ENCODE results near the gene NIM1K.
"Not testable (repeated sequence)": the region's sequence is repeated elsewhere in the genome, so short reads cannot be mapped to it uniquely, and the experiment has no call there.

NIM1K gene

GRCh38 chr5:43182421-43182820, 9.6 kb upstream of the NIM1K start:
- TF ChIP-seq CTCF (IDR thresholded peaks at IDR 0.05; ENCODE audit: insufficient read depth, low read depth, low read length, missing control alignments) = no peak
- no peak for DNase-seq (ENCODE audit: low read depth)
- H3K4me3 ChIP-seq (ENCODE audit: low read depth, low read length) = no peak overlapping the region

GRCh38 chr5:43183101-43183500, 8.9 kb upstream of the NIM1K start:
- not testable (repeated sequence) for DNase-seq (ENCODE audit: low read depth); H3K4me3 ChIP-seq (ENCODE audit: low read depth, low read length)

GRCh38 chr5:43190755-43191603, 1.0 kb upstream of the NIM1K start:
- H3K4me3 ChIP-seq (ENCODE audit: low read depth, low read length) = no peak overlapping the region; the same call in 1 of the 2 replicates
- no peak for DNase-seq (ENCODE audit: low read depth)
- no peak for TF ChIP-seq CTCF (IDR thresholded peaks at IDR 0.05; ENCODE audit: insufficient read depth, low read depth, low read length, missing control alignments)

- peak; percentile 43 for DNase-seq (ENCODE audit: low read depth)
- peak overlapping the region; percentile 61 for H3K4me3 ChIP-seq (ENCODE audit: low read depth, low read length)
- no peak for TF ChIP-seq CTCF (IDR thresholded peaks at IDR 0.05; ENCODE audit: insufficient read depth, low read depth, low read length, missing control alignments)
Observed at GRCh38 chr5:43192558-43193180, 644 bp downstream of the NIM1K start.

GRCh38 chr5:43193181-43193893, 1.3 kb downstream of the NIM1K start:
- peak; percentile 60 for DNase-seq (ENCODE audit: low read depth)
- TF ChIP-seq CTCF (IDR thresholded peaks at IDR 0.05; ENCODE audit: insufficient read depth, low read depth, low read length, missing control alignments) = no peak
- H3K4me3 ChIP-seq (ENCODE audit: low read depth, low read length) = peak overlapping the region; percentile 61

- H3K4me3 ChIP-seq (ENCODE audit: low read depth, low read length) = no peak overlapping the region
- TF ChIP-seq CTCF (IDR thresholded peaks at IDR 0.05; ENCODE audit: insufficient read depth, low read depth, low read length, missing control alignments) = no peak
- no peak for DNase-seq (ENCODE audit: low read depth)
Observed at GRCh38 chr5:43193894-43194265, 1.9 kb downstream of the NIM1K start.

- H3K4me3 ChIP-seq (ENCODE audit: low read depth, low read length) = peak overlapping the region; percentile 5
- TF ChIP-seq CTCF (IDR thresholded peaks at IDR 0.05; ENCODE audit: insufficient read depth, low read depth, low read length, missing control alignments) = no peak
Observed at GRCh38 chr5:43195670-43196265, 3.7 kb downstream of the NIM1K start.

More at GRCh38 chr5:43195670-43196265, 3.7 kb downstream of the NIM1K start:
- DNase-seq (ENCODE audit: low read depth) = no peak

Data from GM12865 (cell line).